Measurements from ENCODE around the gene BDNF.

Gene BDNF

GRCh38 chr11:27658535-27659236 is 41.6 kb downstream of the BDNF start:
- DNase-seq: no peak
- Histone ChIP-seq H3K36me3 (no peaks in the 10 kb centered on the region), H3K27ac (no peak overlapping the region), H3K9me3 (ENCODE audit: severe bottlenecking) (no peaks in the 10 kb centered on the region), H3K4me3 (ENCODE audit: low read depth, low read length) (no peak overlapping the region), H3K27me3 (ENCODE audit: insufficient read depth, low read depth, severe bottlenecking) (no peaks in the 10 kb centered on the region)
- TF ChIP-seq CTCF (IDR thresholded peaks at IDR 0.05; ENCODE audit: low read depth, low read length): no peak

GRCh38 chr11:27656806-27657483 is 43.3 kb downstream of the BDNF start:
- no peak for TF ChIP-seq CTCF (IDR thresholded peaks at IDR 0.05; ENCODE audit: low read depth, low read length)
- no peaks in the 10 kb centered on the region for H3K36me3 ChIP-seq
- H3K27ac ChIP-seq: no peak overlapping the region

GRCh38 chr11:27656320-27656719 is 43.9 kb downstream of the BDNF start:
- no peaks in the 10 kb centered on the region for H3K9me3 ChIP-seq (ENCODE audit: severe bottlenecking)
- H3K4me3 ChIP-seq (ENCODE audit: low read depth, low read length): no peak overlapping the region
- no peak for TF ChIP-seq CTCF (IDR thresholded peaks at IDR 0.05; ENCODE audit: low read depth, low read length)
- no peaks in the 10 kb centered on the region for H3K36me3 ChIP-seq
- H3K27me3 ChIP-seq (ENCODE audit: insufficient read depth, low read depth, severe bottlenecking): no peaks in the 10 kb centered on the region
- no peak overlapping the region for H3K27ac ChIP-seq
- DNase-seq: no peak

More at GRCh38 chr11:27656806-27657483, 43.3 kb downstream of the BDNF start:
- H3K9me3 ChIP-seq (ENCODE audit: severe bottlenecking): no peaks in the 10 kb centered on the region
- no peak for DNase-seq
- no peaks in the 10 kb centered on the region for H3K27me3 ChIP-seq (ENCODE audit: insufficient read depth, low read depth, severe bottlenecking)
- no peak overlapping the region for H3K4me3 ChIP-seq (ENCODE audit: low read depth, low read length)

- TF ChIP-seq CTCF (IDR thresholded peaks at IDR 0.05; ENCODE audit: low read depth, low read length): no peak
- no peaks in the 10 kb centered on the region for H3K9me3 ChIP-seq (ENCODE audit: severe bottlenecking)
- H3K36me3 ChIP-seq: no peaks in the 10 kb centered on the region
- H3K27me3 ChIP-seq (ENCODE audit: insufficient read depth, low read depth, severe bottlenecking): no peaks in the 10 kb centered on the region
- no peak overlapping the region for H3K4me3 ChIP-seq (ENCODE audit: low read depth, low read length)
- no peak for DNase-seq
- no peak overlapping the region for H3K27ac ChIP-seq
Observed at GRCh38 chr11:27653990-27654758, 46.1 kb downstream of the BDNF start.

GRCh38 chr11:27651711-27652110 is 48.5 kb downstream of the BDNF start:
- Histone ChIP-seq H3K4me3 (ENCODE audit: low read depth, low read length) (no peak overlapping the region), H3K27ac (no peak overlapping the region), H3K36me3 (no peaks in the 10 kb centered on the region), H3K27me3 (ENCODE audit: insufficient read depth, low read depth, severe bottlenecking) (no peaks in the 10 kb centered on the region), H3K9me3 (ENCODE audit: severe bottlenecking) (no peaks in the 10 kb centered on the region)
- TF ChIP-seq CTCF (IDR thresholded peaks at IDR 0.05; ENCODE audit: low read depth, low read length): no peak
- no peak for DNase-seq

Measured in WERI-Rb-1 (cell line).